ENCODE results near the gene CACHD1.
"Not testable (repeated sequence)": the region's sequence is repeated elsewhere in the genome, so short reads cannot be mapped to it uniquely, and the experiment has no call there.

CACHD1 gene

GRCh38 chr1:64675718-64676345 lies 205.9 kb downstream of the CACHD1 start:
- no peak for DNase-seq

GRCh38 chr1:64676386-64676785 lies 206.5 kb downstream of the CACHD1 start:
- DNase-seq, result no peak

- no peak for DNase-seq
Measured at GRCh38 chr1:64677532-64677931, 207.6 kb downstream of the CACHD1 start.

- no peak for DNase-seq
Measured at GRCh38 chr1:64678366-64678765, 208.4 kb downstream of the CACHD1 start.

- no peak for DNase-seq
Measured at GRCh38 chr1:64679177-64679576, 209.2 kb downstream of the CACHD1 start.

- no peak for DNase-seq
Measured at GRCh38 chr1:64680599-64680998, 210.7 kb downstream of the CACHD1 start.

- DNase-seq, result no peak
Measured at GRCh38 chr1:64681043-64681442, 211.1 kb downstream of the CACHD1 start.

- no peak for DNase-seq
Measured at GRCh38 chr1:64683419-64683818, 213.5 kb downstream of the CACHD1 start.

- DNase-seq, result no peak
Measured at GRCh38 chr1:64685217-64685616, 215.3 kb downstream of the CACHD1 start.

GRCh38 chr1:64685765-64686341 lies 215.9 kb downstream of the CACHD1 start:
- DNase-seq, result no peak

- DNase-seq, result peak; percentile 18
Measured at GRCh38 chr1:64686828-64687724, 217.1 kb downstream of the CACHD1 start.

GRCh38 chr1:64687725-64688327 lies 217.9 kb downstream of the CACHD1 start:
- DNase-seq, result no peak

GRCh38 chr1:64691626-64692025 lies 221.7 kb downstream of the CACHD1 start:
- DNase-seq, result no peak

GRCh38 chr1:64692911-64693310 lies 223.0 kb downstream of the CACHD1 start:
- no peak for DNase-seq

GRCh38 chr1:64693406-64693805 lies 223.5 kb downstream of the CACHD1 start:
- no peak for DNase-seq

- DNase-seq, result no peak
Measured at GRCh38 chr1:64696879-64697278, 226.9 kb downstream of the CACHD1 start.

- no peak for DNase-seq
Measured at GRCh38 chr1:64699327-64699726, 229.4 kb downstream of the CACHD1 start.

GRCh38 chr1:64701071-64701470 lies 231.1 kb downstream of the CACHD1 start:
- DNase-seq, result no peak

GRCh38 chr1:64701886-64702285 lies 232.0 kb downstream of the CACHD1 start:
- no peak for DNase-seq

GRCh38 chr1:64702670-64703069 lies 232.7 kb downstream of the CACHD1 start:
- not testable (repeated sequence) for DNase-seq

- no peak for DNase-seq
Measured at GRCh38 chr1:64703600-64703999, 233.7 kb downstream of the CACHD1 start.

- no peak for DNase-seq
Measured at GRCh38 chr1:64705591-64705990, 235.7 kb downstream of the CACHD1 start.

- DNase-seq, result no peak
Measured at GRCh38 chr1:64711266-64711665, 241.3 kb downstream of the CACHD1 start.

- DNase-seq, result no peak
Measured at GRCh38 chr1:64712049-64712448, 242.1 kb downstream of the CACHD1 start.
